Right lobe of liver (tissue), 4 donors: Measurements from ENCODE around the gene ODAD2.

Experiments used
- POLR2A ChIP-seq: fragments of 450-650 bp; IDR thresholded peaks from one replicate; pipeline ENCODE4 v1.6.1; 2017; ENCODE audit warnings: antibody characterized with exemption, mild to moderate bottlenecking
- TF ChIP-seq, protein P1 (sequence below), 4 donors: fragments of 200-600 bp in 3 of 4; fragments of 450-650 bp in 1 of 4; IDR thresholded peaks; one replicate each; pipeline versions ENCODE4 v1.5.1 to v1.8.0; 2016 to 2022; ENCODE audit warnings: antibody characterized with exemption in 4 of 4, mild to moderate bottlenecking in 2 of 4
- donor health status: DM: no; HTN: no; CAD: no.
- donor health status: DM: no; HTN: no; CAD: no.
- donor health status: DM: no; HTN: yes; CAD: no.

DNA sequence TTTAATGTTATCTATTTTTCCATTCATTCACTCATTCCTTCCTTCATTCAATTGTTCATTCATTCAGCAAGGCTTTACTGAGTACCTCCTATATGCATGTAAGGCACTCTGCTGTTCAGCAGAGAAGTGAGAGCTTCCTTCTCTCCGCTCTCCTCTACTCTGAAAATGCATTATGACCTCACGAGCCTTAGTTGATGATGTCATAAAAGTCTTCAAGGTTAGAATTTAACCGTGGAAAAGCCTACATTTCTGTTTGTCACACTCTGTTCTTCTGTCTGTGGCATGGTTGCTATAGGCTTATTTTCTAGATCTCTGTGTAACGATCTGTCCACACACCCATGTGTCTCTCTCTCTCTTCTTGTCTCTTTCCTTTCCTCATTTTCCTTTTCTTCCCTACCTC lies 17.1 kb downstream of the ODAD2 start:
- TF ChIP-seq, protein P1, sequence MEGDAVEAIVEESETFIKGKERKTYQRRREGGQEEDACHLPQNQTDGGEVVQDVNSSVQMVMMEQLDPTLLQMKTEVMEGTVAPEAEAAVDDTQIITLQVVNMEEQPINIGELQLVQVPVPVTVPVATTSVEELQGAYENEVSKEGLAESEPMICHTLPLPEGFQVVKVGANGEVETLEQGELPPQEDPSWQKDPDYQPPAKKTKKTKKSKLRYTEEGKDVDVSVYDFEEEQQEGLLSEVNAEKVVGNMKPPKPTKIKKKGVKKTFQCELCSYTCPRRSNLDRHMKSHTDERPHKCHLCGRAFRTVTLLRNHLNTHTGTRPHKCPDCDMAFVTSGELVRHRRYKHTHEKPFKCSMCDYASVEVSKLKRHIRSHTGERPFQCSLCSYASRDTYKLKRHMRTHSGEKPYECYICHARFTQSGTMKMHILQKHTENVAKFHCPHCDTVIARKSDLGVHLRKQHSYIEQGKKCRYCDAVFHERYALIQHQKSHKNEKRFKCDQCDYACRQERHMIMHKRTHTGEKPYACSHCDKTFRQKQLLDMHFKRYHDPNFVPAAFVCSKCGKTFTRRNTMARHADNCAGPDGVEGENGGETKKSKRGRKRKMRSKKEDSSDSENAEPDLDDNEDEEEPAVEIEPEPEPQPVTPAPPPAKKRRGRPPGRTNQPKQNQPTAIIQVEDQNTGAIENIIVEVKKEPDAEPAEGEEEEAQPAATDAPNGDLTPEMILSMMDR (IDR thresholded peaks at IDR 0.05): no peak
- TF ChIP-seq POLR2A: no peak
